HepG2 (cell line): ENCODE data around the gene NUDCD3. TPM values are rescaled to one million over a fixed set of nuclear protein-coding genes. Genes with fewer than 3 reads are reported as not detected.

ENCODE experiments used
- ATAC-seq: fragments of 200-7000 bp; cut with Tn5 transposase; 3 replicates; pipeline ENCODE4 v1.9.1; 2020; ENCODE audit warnings: mild to moderate bottlenecking, moderate library complexity
- BruUV-seq: library from RNA; stranded (reverse); fragments of 400-500 nt; replicated peaks from 2 replicates; lab custom pipeline; 2021; lab: Mats Ljungman, UMichigan
- CTCF ChIA-PET: fragments of 300-600 bp; formaldehyde crosslinking; extraction: SDS; loops from one replicate; lab custom pipeline; 2021; ENCODE audit warnings: low total read pairs, inconsistent platforms, low intra/inter-chr PET ratio; lab: Yijun Ruan, JAX
- POLR2A ChIA-PET: fragments of 350-600 bp; sonication (Branson Sonifier 250); formaldehyde crosslinking; loops from one replicate; lab custom pipeline; 2020; ENCODE audit warnings: antibody characterized with exemption, inconsistent platforms; lab: Yijun Ruan, JAX
- DNase-seq: peaks from one replicate; pipeline ENCODE4 v3.0.0-alpha.2; 2015; ENCODE audit warnings: low spot score
- FAIRE-seq: peaks from 3 replicates; lab custom pipeline; 2011; peaks lifted over from hg19 to GRCh38; lab: Jason Lieb, UNC
- H2AFZ ChIP-seq: one replicate; pipeline ENCODE4 v1.6.1; 2011; ENCODE audit warnings: low read length, inconsistent platforms
- H3K27ac ChIP-seq: fragments of 300-600 bp; 3 replicates; pipeline ENCODE4 v1.8.0; 2011; ENCODE audit warnings: mixed run types, mild to moderate bottlenecking, mixed read lengths, low read length, inconsistent platforms; ENCODE audit not compliant: insufficient read depth; ENCODE audit errors: extremely low read length
- H3K27me3 ChIP-seq, 2 experiments: fragments of 200-600 bp in 1 of 2; 2 replicates in 1 of 2; 3 replicates in 1 of 2; pipeline versions ENCODE4 v1.6.0 to v1.8.0; 2011; ENCODE audit warnings: low read length in 2 of 2, mild to moderate bottlenecking in 2 of 2, moderate library complexity in 2 of 2, inconsistent platforms in 1 of 2; ENCODE audit not compliant: insufficient read depth in 2 of 2, control insufficient read depth in 1 of 2
- H3K36me3 ChIP-seq, 2 experiments: fragments of 200-600 bp in 1 of 2; replicated peaks in 1 of 2; 2 replicates in 1 of 2; 3 replicates in 1 of 2; pipeline versions ENCODE4 v1.5.1 to v1.8.0; 2011; ENCODE audit warnings: low read length in 2 of 2, inconsistent platforms in 1 of 2; ENCODE audit not compliant: insufficient read depth in 2 of 2, control insufficient read depth in 1 of 2
- H3K4me1 ChIP-seq: 2 replicates; pipeline ENCODE4 v1.5.1; 2012; ENCODE audit warnings: low read length, inconsistent platforms; ENCODE audit not compliant: insufficient read depth
- H3K4me2 ChIP-seq: 2 replicates; pipeline ENCODE4 v1.6.0; 2011; ENCODE audit warnings: low read depth, low read length, inconsistent platforms
- H3K4me3 ChIP-seq, 3 experiments: fragments of 200-600 bp in 1 of 3; sonication (generic), shearing (Covaris generic) in 1 of 3; replicated peaks in 1 of 3; 2 replicates each; pipeline ENCODE4 v1.5.1; 2011 to 2016; ENCODE audit warnings: low read length in 3 of 3, inconsistent platforms in 2 of 3, low read depth in 2 of 3, mild to moderate bottlenecking in 2 of 3, control low read depth in 1 of 3, mixed read lengths in 1 of 3; ENCODE audit not compliant: insufficient read depth in 1 of 3
- H3K79me2 ChIP-seq: one replicate; pipeline ENCODE4 v1.6.1; 2011; ENCODE audit warnings: low read length, inconsistent platforms; ENCODE audit not compliant: insufficient read depth
- H3K9ac ChIP-seq: 2 replicates; pipeline ENCODE4 v1.6.0; 2011; ENCODE audit warnings: mild to moderate bottlenecking, low read depth, low read length, inconsistent platforms; ENCODE audit not compliant: insufficient read depth
- H3K9me3 ChIP-seq: 2 replicates; pipeline ENCODE4 v1.5.1; 2012; ENCODE audit warnings: mild to moderate bottlenecking, low read length
- H4K20me1 ChIP-seq: 2 replicates; pipeline ENCODE4 v1.6.0; 2011; ENCODE audit warnings: inconsistent platforms, mild to moderate bottlenecking, low read length, moderate library complexity; ENCODE audit not compliant: insufficient read depth
- ARNT2 ChIP-seq: sonication (generic); formaldehyde crosslinking; IDR thresholded peaks from 2 replicates; pipeline ENCODE4 v1.8.0; 2022; ENCODE audit warnings: mild to moderate bottlenecking, low read depth, missing genetic modification reagents, moderate library complexity
- REL ChIP-seq: sonication (generic); formaldehyde crosslinking; conservative IDR thresholded peaks from 2 replicates; pipeline ENCODE4 v1.8.0; 2022; ENCODE audit warnings: mild to moderate bottlenecking, missing genetic modification reagents, moderate library complexity
- SIX1 ChIP-seq: sonication (generic); formaldehyde crosslinking; IDR thresholded peaks from 2 replicates; pipeline ENCODE4 v1.4.0; 2020; ENCODE audit warnings: missing genetic modification reagents, borderline replicate concordance
- SP5 ChIP-seq: IDR thresholded peaks from 2 replicates; pipeline ENCODE4 v1.6.1; 2016; ENCODE audit warnings: low read depth, borderline replicate concordance
- ZNF782 ChIP-seq: sonication (generic); formaldehyde crosslinking; IDR thresholded peaks from 2 replicates; pipeline ENCODE4 v1.4.0; 2020; ENCODE audit warnings: missing genetic modification reagents, mild to moderate bottlenecking, borderline replicate concordance
- WGBS: methylation state at CpG from one replicate; pipeline ENCODE4 v1.1.6; 2017; ENCODE audit warnings: low lambda C conversion rate; 5-methylcytosine and 5-hydroxymethylcytosine counted together
- in situ Hi-C: cut with HindIII; loops from 2 replicates; pipeline ENCODE4 v1.10.0; 2017; ENCODE audit warnings: low pct_unique_long_range_greater_than_20kb; ENCODE audit not compliant: extremely low pct_ligation_motif_present
- intact Hi-C: fragments of 100-400 bp; cut with micrococcal nuclease; formaldehyde crosslinking; loops from one replicate; pipeline ENCODE4 v1.10.0; 2022; ENCODE audit not compliant: unreplicated experiment
- polyA plus RNA-seq, 8 experiments: library from polyadenylated mRNA; depleted of rRNA in 3 of 8; stranded (reverse) in 7 of 8; unstranded in 1 of 8; fragments of >200 nt; fragmentation: Illumina TruSeq in 4 of 8; extraction: Trizol in 4 of 8; gene quantifications; 2 replicates each; pipeline versions ENCODE4 v1.2.1 to v1.2.3, GENCODE V29; 2011 to 2016; ENCODE audit warnings: low read depth in 4 of 8, missing spikeins in 1 of 8, mixed read lengths in 1 of 8; ENCODE audit not compliant: insufficient read depth in 1 of 8
- total RNA-seq, 5 experiments: library from RNA; depleted of rRNA; stranded (reverse); fragments of >200 nt; fragmentation: Illumina TruSeq; extraction: Trizol; gene quantifications; 2 replicates each; pipeline ENCODE4 v1.2.3, GENCODE V29; 2016; ENCODE audit warnings: low read depth in 1 of 5
- TF ChIP-seq, protein P1 (sequence below): sonication (generic); formaldehyde crosslinking; IDR thresholded peaks from 2 replicates; pipeline ENCODE4 v1.5.0; 2020; ENCODE audit warnings: missing genetic modification reagents
- TF ChIP-seq, protein P2 (sequence below): sonication (generic); formaldehyde crosslinking; IDR thresholded peaks from 2 replicates; pipeline ENCODE4 v1.5.1; 2020; ENCODE audit warnings: mild to moderate bottlenecking, missing genetic modification reagents, moderate library complexity
- TF ChIP-seq, protein P3 (sequence below): IDR thresholded peaks from 2 replicates; pipeline ENCODE4 v1.6.1; 2016; ENCODE audit warnings: mild to moderate bottlenecking, missing biosample characterization, missing genetic modification reagents

The NUDCD3 gene
- total and polyA plus RNA-seq, 2 of the 13 experiments (the other 11 are each of a cell fraction or from before 2014, with no cell fraction given) = 20.8 to 49.9 TPM

DNA sequence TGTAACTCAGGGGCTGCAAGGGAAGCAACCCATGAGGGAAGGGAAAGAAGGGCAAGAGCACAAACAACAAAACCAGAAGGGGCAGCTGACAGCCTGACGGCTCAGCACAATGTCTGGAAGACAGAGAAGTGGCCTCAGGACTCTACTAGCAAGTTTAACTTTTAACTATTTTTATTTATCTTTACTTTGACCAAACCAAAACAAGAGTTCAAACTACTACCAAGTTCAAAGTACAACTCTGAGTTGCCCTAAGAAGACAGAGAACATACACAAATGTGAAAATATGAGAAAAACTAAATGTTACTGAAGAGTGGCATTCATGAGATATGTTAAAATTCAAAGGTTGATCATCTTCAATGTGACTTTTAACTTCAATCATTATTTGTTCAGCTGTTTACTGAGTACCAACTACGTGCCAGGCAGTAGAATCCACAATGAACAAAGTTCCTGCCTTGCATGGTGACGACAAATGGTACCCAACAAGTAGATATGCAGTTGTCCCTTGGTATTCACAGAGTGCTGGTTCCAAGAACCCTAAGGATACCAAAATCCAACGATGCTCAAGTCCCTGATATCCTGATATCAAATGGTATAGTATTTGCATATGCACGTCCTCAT lies 19.7 kb downstream of the NUDCD3 start (continued):
- TF ChIP-seq, protein P1, sequence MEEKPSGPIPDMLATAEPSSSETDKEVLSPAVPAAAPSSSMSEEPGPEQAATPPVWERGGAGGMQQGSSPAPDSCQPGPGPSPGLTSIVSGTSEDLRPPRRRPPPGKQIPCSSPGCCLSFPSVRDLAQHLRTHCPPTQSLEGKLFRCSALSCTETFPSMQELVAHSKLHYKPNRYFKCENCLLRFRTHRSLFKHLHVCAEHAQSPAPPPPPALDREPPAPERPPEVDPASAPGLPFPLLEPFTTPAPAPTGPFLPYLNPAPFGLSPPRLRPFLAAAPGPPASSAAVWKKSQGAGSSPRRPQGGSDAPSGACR (CRISPR knock-in tag) = no peak
- TF ChIP-seq REL (CRISPR knock-in tag) = no peak
- TF ChIP-seq ARNT2 (CRISPR knock-in tag) = no peak

DNA sequence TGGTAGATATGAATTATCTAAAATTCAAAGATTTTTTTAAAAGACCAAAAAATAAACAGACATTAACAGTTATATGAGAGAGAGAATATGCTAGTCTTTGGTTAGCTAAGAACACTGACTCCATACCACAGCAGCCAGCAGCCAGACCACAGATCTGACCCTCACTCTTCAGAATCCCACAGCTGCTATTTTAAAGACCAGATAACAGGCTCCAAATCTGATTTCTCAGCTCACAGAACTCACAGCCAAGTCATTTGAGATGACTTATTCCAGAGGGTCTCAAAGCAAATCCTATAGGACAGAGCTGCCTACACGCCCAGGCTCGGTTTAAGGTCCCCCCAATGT lies 20.4 kb downstream of the NUDCD3 start:
- no peak for FAIRE-seq
- Histone ChIP-seq H4K20me1 (no peaks in the 10 kb centered on the region), H3K9me3 (no peaks in the 10 kb centered on the region), H3K27me3 (no peaks in the 10 kb centered on the region), H2AFZ (no peak overlapping the region), H3K27ac (peak overlapping the region; percentile 92), H3K79me2 (peaks cover 60% of the 10 kb centered on the region), H3K4me2 (peak overlapping the region; percentile 59), H3K4me1 (peaks cover 79% of the 10 kb centered on the region), H3K4me3 (peak overlapping the region in 2 of 3 experiments; percentile 3 to 39; a peak in 1 of 6 replicates), H3K9ac (peak overlapping the region; percentile 35; the same call in 1 of the 2 replicates), H3K36me3 (peaks cover 23 to 44% of the 10 kb centered on the region in 2 experiments)
- TF ChIP-seq SIX1 (CRISPR knock-in tag) = no peak
- TF ChIP-seq, protein P2, sequence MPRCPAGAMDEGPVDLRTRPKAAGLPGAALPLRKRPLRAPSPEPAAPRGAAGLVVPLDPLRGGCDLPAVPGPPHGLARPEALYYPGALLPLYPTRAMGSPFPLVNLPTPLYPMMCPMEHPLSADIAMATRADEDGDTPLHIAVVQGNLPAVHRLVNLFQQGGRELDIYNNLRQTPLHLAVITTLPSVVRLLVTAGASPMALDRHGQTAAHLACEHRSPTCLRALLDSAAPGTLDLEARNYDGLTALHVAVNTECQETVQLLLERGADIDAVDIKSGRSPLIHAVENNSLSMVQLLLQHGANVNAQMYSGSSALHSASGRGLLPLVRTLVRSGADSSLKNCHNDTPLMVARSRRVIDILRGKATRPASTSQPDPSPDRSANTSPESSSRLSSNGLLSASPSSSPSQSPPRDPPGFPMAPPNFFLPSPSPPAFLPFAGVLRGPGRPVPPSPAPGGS = no peak
- no peak for TF ChIP-seq ZNF782 (CRISPR knock-in tag)
- TF ChIP-seq, protein P3, sequence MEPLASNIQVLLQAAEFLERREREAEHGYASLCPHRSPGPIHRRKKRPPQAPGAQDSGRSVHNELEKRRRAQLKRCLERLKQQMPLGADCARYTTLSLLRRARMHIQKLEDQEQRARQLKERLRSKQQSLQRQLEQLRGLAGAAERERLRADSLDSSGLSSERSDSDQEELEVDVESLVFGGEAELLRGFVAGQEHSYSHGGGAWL = no peak
- no peak for TF ChIP-seq SP5 (CRISPR knock-in tag)
- in situ Hi-C loops = no loop called here
- intact Hi-C loops = no loop called here
- no peak for ATAC-seq
- ChIA-PET CTCF (no interaction called here), POLR2A (no interaction called here)
- WGBS = 100% methylated on average over 1 of the region's 2 CpGs
- no TSS peak for BruUV-seq
- DNase-seq = no peak
